ENCODE data around the gene FAR2. TPM values are rescaled to one million over a fixed set of nuclear protein-coding genes. Genes with fewer than 3 reads are reported as not detected.

FAR2 gene
- total and polyA plus RNA-seq, 4 donors: 0.81 to 7.6 (median 3.1) TPM

DNA sequence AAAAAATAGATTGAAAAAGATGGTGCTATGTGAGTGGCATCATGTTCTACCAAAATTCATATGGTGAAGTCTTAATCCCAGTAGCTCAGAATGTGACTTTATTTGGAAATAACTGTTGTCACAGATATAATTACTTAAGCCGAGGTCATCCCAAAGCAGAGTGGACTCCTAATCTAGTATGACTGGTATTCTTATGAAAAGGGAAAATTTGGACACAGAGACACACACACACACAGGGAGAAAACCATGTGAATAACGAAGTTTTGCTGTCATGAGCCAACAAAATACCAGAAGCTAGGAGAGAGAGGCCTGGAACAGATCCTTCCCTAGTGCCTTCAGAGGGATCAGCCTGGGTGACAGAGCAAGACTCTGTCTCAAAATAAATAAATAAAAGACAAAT, 62.6 kb downstream of the FAR2 start:
- no peaks in the 10 kb centered on the region for H3K27me3 ChIP-seq (ENCODE audit: control insufficient read depth in 4 of 4, insufficient read depth in 4 of 4, low read length in 3 of 4)
- H3K9ac ChIP-seq (ENCODE audit: low read depth in 1 of 2, low read length in 2 of 2): no peak overlapping the region
- H3K36me3 ChIP-seq (ENCODE audit: control insufficient read depth in 4 of 4, insufficient read depth in 3 of 4, low read depth in 1 of 4, low read length in 3 of 4): no peaks in the 10 kb centered on the region
- H3K9me3 ChIP-seq (ENCODE audit: control insufficient read depth in 4 of 4, low read length in 3 of 4): no peaks in the 10 kb centered on the region
- no peak for TF ChIP-seq FOXA2 (IDR thresholded peaks at IDR 0.05)
- no peak for TF ChIP-seq FOXA1 (IDR thresholded peaks at IDR 0.05)
- TF ChIP-seq, protein P1, sequence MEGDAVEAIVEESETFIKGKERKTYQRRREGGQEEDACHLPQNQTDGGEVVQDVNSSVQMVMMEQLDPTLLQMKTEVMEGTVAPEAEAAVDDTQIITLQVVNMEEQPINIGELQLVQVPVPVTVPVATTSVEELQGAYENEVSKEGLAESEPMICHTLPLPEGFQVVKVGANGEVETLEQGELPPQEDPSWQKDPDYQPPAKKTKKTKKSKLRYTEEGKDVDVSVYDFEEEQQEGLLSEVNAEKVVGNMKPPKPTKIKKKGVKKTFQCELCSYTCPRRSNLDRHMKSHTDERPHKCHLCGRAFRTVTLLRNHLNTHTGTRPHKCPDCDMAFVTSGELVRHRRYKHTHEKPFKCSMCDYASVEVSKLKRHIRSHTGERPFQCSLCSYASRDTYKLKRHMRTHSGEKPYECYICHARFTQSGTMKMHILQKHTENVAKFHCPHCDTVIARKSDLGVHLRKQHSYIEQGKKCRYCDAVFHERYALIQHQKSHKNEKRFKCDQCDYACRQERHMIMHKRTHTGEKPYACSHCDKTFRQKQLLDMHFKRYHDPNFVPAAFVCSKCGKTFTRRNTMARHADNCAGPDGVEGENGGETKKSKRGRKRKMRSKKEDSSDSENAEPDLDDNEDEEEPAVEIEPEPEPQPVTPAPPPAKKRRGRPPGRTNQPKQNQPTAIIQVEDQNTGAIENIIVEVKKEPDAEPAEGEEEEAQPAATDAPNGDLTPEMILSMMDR (IDR thresholded peaks at IDR 0.05; ENCODE audit: low read depth, low read length, missing input control): no peak
- TF ChIP-seq TAF1 (conservative IDR thresholded peaks at IDR 0.05): no peak
- no peak for TF ChIP-seq GABPA (IDR thresholded peaks at IDR 0.05 in 1 of 2, conservative IDR thresholded peaks at IDR 0.05 in 1 of 2)
- TF ChIP-seq, protein P2, sequence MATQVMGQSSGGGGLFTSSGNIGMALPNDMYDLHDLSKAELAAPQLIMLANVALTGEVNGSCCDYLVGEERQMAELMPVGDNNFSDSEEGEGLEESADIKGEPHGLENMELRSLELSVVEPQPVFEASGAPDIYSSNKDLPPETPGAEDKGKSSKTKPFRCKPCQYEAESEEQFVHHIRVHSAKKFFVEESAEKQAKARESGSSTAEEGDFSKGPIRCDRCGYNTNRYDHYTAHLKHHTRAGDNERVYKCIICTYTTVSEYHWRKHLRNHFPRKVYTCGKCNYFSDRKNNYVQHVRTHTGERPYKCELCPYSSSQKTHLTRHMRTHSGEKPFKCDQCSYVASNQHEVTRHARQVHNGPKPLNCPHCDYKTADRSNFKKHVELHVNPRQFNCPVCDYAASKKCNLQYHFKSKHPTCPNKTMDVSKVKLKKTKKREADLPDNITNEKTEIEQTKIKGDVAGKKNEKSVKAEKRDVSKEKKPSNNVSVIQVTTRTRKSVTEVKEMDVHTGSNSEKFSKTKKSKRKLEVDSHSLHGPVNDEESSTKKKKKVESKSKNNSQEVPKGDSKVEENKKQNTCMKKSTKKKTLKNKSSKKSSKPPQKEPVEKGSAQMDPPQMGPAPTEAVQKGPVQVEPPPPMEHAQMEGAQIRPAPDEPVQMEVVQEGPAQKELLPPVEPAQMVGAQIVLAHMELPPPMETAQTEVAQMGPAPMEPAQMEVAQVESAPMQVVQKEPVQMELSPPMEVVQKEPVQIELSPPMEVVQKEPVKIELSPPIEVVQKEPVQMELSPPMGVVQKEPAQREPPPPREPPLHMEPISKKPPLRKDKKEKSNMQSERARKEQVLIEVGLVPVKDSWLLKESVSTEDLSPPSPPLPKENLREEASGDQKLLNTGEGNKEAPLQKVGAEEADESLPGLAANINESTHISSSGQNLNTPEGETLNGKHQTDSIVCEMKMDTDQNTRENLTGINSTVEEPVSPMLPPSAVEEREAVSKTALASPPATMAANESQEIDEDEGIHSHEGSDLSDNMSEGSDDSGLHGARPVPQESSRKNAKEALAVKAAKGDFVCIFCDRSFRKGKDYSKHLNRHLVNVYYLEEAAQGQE (IDR thresholded peaks at IDR 0.05): no peak
- TF ChIP-seq, protein P3, sequence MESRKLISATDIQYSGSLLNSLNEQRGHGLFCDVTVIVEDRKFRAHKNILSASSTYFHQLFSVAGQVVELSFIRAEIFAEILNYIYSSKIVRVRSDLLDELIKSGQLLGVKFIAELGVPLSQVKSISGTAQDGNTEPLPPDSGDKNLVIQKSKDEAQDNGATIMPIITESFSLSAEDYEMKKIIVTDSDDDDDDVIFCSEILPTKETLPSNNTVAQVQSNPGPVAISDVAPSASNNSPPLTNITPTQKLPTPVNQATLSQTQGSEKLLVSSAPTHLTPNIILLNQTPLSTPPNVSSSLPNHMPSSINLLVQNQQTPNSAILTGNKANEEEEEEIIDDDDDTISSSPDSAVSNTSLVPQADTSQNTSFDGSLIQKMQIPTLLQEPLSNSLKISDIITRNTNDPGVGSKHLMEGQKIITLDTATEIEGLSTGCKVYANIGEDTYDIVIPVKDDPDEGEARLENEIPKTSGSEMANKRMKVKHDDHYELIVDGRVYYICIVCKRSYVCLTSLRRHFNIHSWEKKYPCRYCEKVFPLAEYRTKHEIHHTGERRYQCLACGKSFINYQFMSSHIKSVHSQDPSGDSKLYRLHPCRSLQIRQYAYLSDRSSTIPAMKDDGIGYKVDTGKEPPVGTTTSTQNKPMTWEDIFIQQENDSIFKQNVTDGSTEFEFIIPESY (IDR thresholded peaks at IDR 0.05): no peak
- no peak for TF ChIP-seq EGR1 (IDR thresholded peaks at IDR 0.05; ENCODE audit: low read depth in 2 of 2)
- TF ChIP-seq MAX (IDR thresholded peaks at IDR 0.05): no peak
- no peak for TF ChIP-seq JUND (IDR thresholded peaks at IDR 0.05)
- no peak for TF ChIP-seq NR2F2 (IDR thresholded peaks at IDR 0.05)
- TF ChIP-seq SP1 (IDR thresholded peaks at IDR 0.05): no peak
- TF ChIP-seq HNF4G (IDR thresholded peaks at IDR 0.05): no peak
- no peak for TF ChIP-seq YY1 (IDR thresholded peaks at IDR 0.05)
- no peak for TF ChIP-seq ATF3 (IDR thresholded peaks at IDR 0.05)
- TF ChIP-seq RXRA (IDR thresholded peaks at IDR 0.05): no peak
- TF ChIP-seq RAD21 (IDR thresholded peaks at IDR 0.05): no peak
- DNase-seq (ENCODE audit: low spot score): no peak
- no peak overlapping the region for H3K27ac ChIP-seq (ENCODE audit: low read depth in 1 of 2, low read length in 2 of 2)
- H3K4me3 ChIP-seq (ENCODE audit: low read depth in 1 of 3, low read length in 3 of 3): no peak overlapping the region
- WGBS: 83% methylated on average over 2 of the region's 2 CpGs
- H3K4me1 ChIP-seq (ENCODE audit: control insufficient read depth in 4 of 4, insufficient read depth in 4 of 4, low read length in 3 of 4): no peaks in the 10 kb centered on the region
